Activated CD8-positive, alpha-beta memory T cell treated with anti-CD3 and anti-CD28 coated beads, Interleukin-2, amount 50 U/mL, for 24 hours (primary cell): ENCODE measurements around the gene RBP3.

Experiments
- DNase-seq: peaks from one replicate; pipeline ENCODE4 v3.0.0-alpha.2; 2020; ENCODE audit errors: extremely low read depth

The RBP3 gene

GRCh38 chr10:47336387-47337134 is 11.6 kb upstream of the RBP3 start:
- no peak for DNase-seq

GRCh38 chr10:47337310-47337709 is 10.9 kb upstream of the RBP3 start:
- no peak for DNase-seq

- no peak for DNase-seq
Observed at GRCh38 chr10:47339186-47339735, 8.9 kb upstream of the RBP3 start.

GRCh38 chr10:47339759-47340607 is 8.2 kb upstream of the RBP3 start:
- DNase-seq = no peak

GRCh38 chr10:47340608-47341170 is 7.5 kb upstream of the RBP3 start:
- peak; percentile 39 for DNase-seq

- DNase-seq = no peak
Observed at GRCh38 chr10:47344996-47345870, 2.9 kb upstream of the RBP3 start.

- DNase-seq = no peak
Observed at GRCh38 chr10:47346581-47347302, 1.4 kb upstream of the RBP3 start.

GRCh38 chr10:47347303-47347675 is 874 bp upstream of the RBP3 start:
- DNase-seq = no peak

GRCh38 chr10:47348661-47349470 is 703 bp downstream of the RBP3 start:
- DNase-seq = no peak

GRCh38 chr10:47349516-47349915 is 1.4 kb downstream of the RBP3 start:
- no peak for DNase-seq

- no peak for DNase-seq
Observed at GRCh38 chr10:47349941-47350371, 1.8 kb downstream of the RBP3 start.

- DNase-seq = no peak
Observed at GRCh38 chr10:47350671-47351640, 2.8 kb downstream of the RBP3 start.

GRCh38 chr10:47351899-47352815 is 4.0 kb downstream of the RBP3 start:
- DNase-seq = no peak

- DNase-seq = no peak
Observed at GRCh38 chr10:47353351-47353750, 5.2 kb downstream of the RBP3 start.

GRCh38 chr10:47354165-47354564 is 6.0 kb downstream of the RBP3 start:
- DNase-seq = no peak

GRCh38 chr10:47354900-47355299 is 6.7 kb downstream of the RBP3 start:
- DNase-seq = no peak

GRCh38 chr10:47356708-47357107 is 8.5 kb downstream of the RBP3 start:
- DNase-seq = no peak

GRCh38 chr10:47357131-47357582 is 9.0 kb downstream of the RBP3 start:
- no peak for DNase-seq
